CD4-positive, alpha-beta T cell treated with Interleukin-17A for 1 hour (primary cell): ENCODE data around the gene SEMA5B.

ENCODE experiments used
- DNase-seq: peaks from one replicate; pipeline ENCODE4 v3.0.0-alpha.2; 2020

The SEMA5B gene

DNA sequence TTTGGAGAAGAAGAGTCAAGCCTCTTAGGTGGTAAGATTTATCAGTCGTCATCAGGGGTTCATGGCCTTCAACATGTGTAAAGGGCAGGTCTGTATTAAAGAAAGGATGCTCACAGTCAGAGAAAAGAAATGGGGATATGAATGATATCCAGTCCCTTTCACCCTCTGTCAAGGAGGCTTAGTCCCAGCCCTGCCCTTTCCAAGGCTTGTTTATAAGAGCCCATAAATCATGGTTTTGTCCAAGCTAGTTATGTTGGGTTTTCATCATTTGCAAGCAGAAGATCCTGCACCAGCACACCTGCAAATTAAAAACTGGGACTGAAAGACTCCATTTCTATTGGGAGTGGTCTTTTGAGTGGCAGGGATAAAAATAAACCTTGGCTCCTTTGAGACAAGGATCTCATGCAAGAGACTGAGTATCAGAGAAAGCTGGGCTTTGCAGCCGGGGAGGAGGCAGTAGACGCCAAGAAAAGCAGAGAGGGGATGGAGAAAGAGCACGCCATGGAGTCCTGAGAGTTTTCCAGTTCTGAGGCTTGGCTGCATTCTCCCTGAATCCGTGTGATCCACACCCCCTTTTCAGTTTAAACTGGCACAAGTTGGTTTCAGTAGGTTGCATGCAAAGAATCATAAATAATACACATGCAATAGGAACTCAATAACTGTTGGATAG is 26.7 kb upstream of the SEMA5B start:
- no peak for DNase-seq

DNA sequence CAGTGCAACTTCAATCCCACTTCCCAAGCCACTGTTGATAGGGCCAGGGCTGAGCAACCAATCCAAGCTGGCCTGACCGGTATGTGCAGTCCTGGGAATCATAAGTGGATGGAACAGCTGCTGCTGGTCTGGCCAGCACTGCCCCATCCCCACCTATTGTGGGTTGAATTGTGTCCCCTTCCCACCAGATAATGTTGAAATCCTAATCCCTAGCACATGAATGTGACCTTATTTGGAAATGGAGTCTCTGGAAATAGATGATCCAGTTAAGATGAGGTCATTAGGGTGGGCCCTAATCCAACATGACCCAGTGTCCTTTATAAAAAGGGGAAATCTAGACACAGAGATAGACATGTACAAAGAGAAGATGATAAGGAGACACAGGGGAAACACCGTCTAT is 25.5 kb upstream of the SEMA5B start:
- DNase-seq: no peak

DNA sequence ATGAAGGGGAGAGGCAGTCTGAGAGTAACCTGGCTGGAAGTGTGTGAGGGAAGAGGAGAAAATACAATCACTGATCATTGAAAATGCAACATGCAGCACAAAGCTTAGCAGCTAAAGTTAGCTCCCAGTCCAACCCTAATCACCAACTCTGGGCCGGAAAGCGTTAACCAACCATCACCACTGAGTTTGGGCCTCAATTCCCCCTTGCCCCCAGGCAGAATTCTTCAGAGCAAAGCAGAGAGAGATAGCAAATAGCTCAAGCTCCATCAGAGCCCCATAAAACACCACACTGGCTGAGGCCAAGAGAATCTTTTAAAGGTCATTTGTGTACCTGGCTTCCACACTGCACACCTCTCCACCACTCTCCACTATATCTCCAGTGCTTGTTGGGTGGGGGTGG is 23.1 kb upstream of the SEMA5B start:
- DNase-seq: no peak

DNA sequence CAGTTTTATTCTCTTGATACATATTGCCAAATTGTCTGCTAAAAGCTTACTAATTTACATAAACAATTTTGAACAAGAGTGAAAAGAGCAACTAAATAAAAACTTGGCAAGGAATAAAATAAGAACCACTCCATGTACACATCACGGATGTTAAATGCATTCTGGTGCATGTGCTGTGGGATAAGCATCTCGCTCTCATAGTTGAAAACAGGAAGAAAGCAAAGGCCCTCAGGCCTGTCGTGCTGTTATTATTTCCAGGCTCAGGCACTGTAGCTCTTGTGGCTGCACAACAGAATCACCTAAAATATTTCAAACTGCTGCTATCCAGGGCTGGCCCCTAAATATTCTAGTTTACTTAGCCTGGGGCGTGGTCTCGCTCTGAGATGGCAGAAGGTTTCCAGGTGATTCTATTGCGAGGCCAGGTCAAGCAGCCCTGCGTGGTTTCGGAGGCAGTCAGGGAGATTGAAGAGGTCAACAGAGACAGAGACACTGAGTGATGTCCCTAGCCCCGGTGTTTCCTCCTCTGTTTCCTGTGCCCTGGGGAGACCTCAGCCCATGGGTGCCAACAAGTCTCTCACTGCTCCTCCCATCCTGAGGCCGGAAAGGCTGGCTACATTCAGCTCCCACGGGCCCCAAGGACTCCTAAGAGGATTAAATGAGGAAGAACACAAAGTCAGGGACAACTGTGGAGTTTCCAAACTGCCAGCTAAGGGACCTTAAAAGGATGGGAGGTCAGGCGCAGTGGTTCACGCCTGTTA is 21.1 kb upstream of the SEMA5B start:
- DNase-seq: no peak

DNA sequence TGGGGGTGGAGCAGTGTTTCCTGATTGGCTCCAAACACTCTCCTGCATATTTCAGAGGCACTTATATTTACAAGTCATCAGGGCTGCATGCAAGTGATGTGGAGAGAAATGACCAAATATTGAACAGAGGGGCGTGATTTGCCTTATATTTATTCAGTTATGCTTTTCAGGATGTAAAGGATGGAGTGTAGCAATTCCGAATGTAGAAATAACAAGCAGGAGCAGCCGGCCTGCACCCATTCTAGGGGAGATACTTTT is 19.4 kb upstream of the SEMA5B start:
- DNase-seq: no peak

DNA sequence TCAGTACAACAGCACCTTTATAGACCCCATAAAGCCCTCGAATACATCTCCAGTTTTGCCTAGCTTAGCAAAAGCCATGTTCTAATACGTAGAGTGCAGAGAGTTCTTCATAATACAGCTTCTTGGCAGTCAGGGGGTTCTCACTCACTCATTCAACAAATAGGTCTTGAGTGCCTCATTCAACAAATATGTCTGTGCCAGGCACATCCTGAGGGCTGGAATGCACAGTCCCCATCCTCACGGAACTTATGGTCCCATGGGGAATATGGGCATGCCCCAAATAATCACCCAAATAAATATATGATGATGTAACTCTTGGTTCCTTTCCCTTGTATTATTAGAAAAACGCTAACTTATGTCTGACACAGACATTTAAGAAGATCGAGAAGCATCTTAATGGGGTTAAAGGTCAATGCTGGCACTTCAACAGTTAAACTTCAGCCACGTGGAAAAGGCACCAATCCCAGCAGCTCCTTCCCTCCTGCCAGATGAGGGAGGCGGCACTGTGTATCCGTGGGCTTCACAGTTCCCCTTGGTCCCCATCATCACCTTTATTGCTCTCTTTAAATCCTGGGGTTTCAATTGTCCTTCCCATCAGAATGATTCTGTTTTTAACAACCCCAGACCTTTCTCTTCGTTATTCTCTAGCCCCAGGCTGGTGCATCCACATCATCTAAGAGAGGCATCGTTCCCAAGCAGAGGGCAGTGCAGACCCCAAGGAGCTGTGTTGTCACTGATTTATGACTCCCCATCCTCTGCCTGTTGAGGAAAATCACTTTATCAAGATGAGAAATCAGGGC is 18.9 kb upstream of the SEMA5B start:
- DNase-seq: no peak

DNA sequence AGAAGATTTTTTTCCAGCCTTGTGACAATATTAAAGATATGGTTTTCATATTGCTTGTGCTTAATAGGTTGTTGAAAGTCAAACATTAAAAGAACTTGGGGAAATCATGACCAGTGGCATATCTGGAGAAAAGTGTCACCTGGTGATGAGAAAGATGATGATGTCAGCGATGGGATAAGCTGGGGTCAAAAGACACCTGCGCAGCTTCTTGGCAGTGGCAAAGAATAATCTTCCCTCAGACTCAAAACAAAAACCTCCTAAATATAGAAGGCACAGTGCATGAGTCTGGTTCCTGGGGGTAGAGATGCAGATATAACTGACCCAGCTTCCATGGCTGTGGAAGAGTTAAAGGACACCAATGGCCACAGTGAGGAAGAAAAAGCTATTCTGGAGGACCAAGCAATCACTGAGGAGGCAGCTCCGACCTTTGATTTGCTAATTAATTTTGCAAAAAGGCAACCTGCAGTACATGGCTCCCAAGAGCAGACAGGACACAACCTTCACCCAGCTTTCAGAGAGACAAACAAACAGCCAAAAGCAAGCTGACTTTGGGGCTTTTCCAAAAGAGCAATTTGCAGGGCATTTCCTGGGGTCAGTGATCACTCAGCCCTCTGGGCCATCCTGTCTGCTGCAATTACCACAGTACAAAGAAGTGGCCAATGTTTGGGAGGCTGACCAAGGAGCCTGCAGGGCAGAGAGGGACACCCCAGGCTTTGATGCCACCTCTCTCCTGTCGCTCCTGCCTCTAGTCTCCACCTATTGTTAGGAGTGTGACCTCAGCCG is 17.6 kb upstream of the SEMA5B start:
- no peak for DNase-seq

DNA sequence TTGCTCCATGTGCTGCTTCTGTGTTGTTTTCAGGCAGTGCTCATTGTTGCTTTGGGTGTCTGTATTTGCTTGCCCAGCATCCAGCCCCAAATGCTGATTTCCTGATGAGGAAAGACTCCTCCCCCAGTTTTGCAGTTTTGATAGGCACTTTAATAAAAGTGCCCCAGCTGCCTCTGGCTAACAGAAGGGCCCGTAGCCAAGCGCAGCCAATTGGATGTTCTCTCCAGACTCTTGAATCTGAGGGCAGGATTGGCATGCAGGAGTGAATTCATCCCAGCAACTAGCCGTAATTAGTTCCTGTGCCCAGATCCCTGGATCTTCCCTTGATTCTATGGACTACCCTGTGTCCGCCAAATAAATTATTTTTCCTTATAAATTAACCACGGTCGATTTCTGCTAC is 14.8 kb upstream of the SEMA5B start:
- DNase-seq: no peak

DNA sequence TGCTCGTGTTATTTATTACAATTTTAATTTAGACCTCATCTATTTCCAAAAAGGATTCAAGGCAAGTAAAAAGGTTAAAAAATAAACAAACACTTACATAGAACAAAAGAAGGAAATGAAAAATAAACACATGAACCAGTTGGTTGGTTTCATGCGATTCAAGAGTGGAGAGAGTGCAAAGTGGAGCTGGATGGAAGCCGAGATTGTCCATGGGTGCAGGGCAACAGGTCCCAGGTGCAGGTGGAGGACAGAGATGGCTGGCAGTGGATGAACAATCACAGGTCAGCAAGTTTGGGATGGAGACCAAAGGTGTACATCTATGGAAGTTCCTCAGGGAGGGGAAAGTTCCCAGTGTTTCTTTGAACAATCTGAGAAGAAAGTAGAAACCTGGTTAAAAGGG is 11.6 kb upstream of the SEMA5B start:
- DNase-seq: no peak

DNA sequence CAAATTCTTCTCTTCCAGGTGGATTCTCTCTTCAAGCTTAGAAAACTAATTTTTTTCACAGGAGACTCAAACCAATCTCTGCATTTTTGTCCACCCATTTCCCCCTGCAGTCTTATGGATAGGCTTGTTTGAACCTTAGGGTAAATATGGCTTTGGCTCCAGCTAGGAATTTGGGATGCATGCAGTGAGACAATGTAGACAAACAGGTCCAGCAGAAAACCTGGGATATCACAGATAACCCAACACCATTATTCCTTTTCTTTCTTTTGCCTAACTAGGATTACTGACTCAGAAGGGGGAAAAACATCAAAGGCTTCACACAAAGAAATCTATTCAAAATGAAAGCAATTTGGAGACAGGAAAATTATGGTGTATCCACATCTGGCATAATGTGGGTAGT is 11.2 kb upstream of the SEMA5B start:
- DNase-seq: no peak

DNA sequence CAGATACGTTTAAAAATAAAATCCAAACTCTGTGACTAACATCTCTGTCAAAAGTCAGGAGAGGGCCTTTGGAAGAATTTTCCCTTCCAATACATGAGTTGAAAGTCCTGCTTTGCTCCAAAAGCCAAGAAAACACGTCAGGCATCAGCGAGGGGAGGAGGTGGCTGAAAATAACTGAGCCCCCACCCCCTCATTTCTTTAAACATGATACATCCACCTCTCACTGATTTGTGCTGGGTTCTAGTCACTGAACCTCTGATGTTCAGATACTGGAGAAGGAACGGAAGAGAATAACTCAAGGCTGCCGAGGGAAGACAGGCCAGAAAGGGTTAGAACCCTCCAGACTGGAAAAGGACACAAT is 9.4 kb upstream of the SEMA5B start:
- DNase-seq: no peak

DNA sequence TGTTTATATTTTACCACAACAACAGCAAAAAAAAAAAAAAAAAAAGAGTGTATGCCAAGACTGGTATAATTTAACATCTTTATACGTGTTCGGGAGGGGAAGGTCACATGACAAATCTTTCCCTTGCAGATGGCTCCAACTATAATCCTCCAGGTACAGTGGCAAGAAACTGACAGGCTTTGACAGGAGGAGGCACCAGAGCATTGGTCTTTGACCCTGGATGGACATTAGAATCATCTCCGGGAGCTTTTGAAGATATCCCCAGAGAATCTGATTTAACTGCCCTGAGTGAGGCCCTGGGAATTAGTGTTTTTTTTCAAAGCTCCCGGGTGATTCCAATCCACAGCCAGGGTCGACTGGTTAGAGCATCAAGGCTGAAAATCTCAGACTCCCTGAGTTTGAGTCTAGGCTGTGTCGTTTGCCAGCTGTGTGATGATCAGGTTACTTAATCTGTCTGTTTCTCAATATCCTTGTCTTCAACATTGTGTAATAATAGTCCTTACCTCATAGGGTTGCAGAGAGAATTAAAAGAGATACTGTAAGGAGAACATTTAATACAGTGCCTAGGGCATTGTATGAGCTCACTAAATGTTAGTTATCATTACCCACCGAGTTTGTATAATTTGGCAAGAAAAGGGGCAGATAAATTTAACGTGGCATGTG is 8.9 kb upstream of the SEMA5B start:
- DNase-seq: no peak

DNA sequence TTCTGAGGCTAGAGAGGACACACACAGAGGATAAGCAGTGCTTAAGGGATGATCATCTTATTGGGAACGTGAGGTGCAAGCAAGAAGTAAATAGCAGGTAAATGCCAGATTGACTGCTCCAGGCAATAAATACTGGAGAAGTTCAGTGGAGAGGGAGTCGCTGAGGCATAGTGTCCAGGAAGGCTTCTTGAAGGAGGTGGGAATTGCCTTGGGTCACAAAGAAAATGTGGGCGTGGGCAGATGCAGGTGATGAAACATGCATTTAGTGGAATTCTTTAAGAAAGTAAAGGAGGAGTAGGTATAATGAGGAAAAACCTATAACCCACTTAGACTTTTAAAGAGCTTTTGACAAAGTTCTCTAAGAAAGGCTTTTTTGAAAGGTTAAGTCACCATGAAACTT is 7.4 kb upstream of the SEMA5B start:
- no peak for DNase-seq

DNA sequence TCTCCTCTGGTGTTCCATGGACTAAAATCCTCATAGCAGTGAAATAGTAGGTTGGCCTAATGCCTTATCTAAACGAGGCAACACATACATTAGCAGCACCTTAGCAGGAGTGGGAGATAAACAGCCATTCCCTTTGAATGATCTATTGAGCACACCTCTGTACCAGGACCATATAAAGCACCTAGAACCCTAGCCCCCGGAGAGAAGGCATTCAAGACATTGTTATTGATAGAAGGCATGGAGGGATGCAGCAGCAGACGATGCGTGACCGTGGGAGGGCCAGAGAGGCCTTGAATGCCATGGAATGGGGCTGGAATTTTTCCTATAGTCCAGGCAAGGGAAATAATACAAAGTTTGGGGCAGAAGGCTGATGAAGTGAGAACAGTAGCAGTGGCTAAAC is 6.6 kb upstream of the SEMA5B start:
- DNase-seq: no peak

DNA sequence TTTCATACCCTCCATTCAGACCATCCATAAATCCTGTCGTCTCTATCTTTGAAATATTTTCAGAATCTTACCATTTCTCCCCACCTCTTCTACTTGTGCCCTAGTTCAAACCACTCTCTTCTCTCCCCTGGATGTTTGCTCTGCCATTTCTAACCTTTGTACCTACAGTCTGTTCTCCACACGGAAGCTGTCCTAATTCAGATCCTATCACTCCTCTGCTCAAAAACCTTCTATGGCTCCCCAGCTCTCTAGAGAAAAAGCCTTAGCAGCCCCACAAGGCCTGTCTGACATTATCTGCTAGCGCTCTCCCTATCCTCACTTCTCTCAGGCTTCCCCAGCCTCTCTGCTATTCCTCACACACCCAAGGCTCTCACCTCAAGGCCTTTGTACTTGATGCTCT is 4.5 kb upstream of the SEMA5B start:
- DNase-seq: no peak

DNA sequence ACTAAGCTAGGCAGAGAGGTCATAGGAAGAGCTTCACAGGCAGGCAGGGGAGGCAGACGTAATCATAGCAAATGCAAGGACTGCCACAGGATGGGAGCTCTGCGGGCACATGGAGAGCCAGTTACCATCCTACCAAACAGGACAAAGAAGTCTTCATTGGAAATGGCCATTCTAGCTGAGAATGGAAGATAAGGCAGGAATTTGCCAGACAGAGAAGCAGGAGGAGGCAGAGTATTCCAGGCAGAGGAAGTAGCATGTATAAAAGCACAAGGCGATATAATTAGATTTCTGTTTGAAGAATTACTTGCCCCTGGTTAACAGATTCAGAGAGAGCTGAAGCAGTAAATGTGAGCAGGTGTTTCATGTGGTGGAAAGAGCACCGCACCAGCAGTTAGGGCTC is 3.5 kb upstream of the SEMA5B start:
- DNase-seq: no peak

DNA sequence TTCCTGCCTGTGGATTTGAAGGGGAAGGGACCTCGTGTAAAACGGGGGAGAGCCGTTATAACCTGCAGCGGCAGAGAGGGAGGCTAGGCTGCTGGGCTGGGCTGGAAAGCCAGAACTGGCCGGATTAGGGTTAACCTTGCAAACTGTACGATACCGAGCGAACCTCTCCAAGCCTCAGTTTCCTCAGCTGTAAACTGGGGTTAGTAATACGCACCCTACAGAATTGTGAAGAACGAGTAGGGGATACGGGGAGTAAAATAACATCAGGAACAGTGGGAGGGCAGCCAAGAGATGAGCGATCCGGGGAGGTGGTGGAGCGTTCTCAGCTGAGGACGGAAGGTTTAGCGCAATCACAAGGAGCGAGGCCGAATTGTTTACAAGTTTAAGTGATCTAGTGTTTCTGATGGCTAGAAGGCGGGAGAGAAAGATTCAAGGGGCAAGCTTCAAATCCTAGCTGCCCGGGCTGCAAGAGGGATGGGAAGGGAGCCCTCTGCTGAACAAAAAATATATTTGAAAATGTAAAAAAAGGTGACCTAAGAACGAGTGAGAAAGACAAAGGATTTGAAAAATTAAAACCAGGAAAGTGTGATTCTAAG is 768 bp upstream of the SEMA5B start:
- DNase-seq: peak; percentile 48

DNA sequence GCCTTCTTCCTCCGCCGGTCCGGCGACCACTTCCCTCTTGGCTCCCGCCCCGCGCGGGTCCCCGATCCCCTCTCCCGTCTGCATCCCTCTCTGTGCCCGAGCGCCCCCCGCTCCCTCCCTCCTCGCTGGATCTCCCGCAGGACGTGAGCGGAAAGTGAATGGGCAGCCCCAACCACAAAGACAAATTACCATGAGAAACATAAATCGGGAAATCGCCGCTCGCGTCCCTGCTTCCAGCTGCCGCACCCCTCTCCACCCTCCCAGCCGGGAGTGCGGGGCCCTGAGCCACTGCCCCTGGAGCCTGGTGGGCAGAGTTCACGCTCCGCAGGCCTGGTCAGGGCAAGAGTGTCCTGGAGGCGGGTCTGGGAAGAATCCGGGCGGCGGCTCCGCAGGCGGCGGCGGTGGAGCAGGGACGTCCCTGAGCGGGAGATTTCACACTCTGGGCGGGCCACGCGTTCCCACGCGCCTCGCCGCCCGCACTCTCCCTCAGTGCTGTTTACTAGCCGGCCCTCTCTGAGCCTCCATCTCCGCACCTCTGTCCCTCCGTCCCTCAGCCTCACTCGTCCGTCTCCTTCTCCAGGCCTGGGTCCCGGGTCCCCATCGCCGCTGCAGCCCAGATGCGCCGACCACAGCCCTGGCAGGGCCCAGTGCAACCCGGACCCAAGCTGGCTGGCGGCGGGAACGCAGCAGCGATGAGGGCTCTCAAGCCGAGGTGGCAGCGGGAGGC is 835 bp downstream of the SEMA5B start:
- DNase-seq: no peak

DNA sequence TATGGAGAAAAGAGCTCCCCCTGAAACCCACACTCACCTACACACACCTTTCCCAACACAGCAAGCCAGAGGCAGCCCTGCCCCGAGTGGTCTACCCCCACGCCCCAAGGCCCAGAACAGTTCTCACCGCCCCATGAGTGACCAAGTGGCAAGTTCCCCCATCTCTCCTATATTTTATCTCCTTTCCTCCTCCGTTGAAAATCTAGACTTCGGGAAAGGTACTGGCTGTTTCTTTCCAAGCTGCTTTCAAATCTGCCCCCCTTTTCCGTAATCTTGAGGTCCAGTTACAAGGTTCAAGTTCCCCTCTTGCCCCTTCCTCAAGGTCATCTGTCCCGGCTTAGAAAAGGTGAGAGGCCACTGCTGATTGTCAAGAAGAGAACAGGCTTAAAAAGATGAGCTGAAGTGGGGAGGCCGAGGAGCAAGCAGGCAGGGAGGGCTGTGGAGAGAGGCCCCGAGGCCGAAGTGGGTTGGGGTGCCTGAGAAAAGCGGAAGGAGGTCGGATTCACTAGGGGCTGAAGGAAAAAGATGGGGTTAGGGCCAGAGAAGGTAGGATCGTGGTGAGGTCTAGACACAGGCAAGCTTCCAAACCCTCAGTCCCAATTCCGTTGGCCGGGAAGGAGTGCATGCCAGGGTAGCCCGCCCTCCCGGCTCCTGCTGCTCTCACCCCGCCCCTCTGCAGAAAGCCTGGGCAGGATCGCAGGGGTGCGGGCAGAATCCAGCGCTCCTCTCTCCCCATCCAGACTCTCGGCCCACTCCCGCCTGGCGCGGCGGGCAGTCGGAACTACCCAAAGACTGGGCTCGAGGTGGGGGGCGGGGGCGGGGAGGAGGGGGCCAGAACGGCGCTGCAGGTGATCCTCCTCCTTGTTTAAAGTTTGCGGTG is 1.7 kb downstream of the SEMA5B start:
- DNase-seq: no peak

DNA sequence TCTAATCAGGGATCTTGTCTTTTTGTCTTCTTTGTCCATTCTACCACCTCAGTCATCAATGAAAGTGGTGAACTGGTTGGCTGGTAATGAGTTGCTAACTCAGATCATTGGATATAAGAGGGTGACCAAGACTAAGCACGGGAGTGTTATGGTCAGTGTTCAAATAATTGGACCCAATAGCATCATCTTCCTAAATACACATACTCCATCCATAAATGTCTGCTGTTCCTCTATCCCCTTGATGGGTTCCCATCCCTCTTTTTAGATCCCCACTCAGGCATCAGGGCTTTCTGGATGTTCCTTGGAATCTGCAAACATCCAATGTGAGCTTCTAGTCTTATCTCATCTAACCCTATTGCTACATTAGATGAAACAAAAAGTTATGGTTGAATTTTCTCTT is 3.5 kb downstream of the SEMA5B start:
- DNase-seq: no peak

DNA sequence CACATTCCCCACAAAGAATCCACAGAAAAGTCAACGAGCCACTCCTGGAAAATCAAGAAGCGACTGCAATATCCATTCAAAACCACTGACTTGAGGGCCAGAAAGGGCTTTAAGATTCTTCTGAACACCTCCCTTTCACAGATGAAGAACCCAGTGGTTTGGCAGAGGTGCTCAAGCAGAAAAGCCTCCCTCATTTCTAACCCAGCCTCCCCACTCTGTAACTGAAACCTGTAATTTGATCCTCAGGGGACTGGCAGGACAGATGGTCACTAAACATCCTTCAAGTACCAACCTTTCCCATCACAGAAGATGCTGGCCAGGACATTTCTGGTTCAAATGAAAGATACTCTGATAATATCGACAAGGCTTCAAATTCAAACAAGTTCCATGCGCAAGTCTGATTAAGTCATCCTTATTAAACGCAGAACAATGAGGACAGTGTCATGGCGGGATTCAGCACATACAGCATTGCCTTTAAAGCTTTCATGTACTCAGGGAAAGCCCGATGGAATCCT is 5.5 kb downstream of the SEMA5B start:
- no peak for DNase-seq
